Body of pancreas (tissue), 4 donors: Measurements from ENCODE around the gene REPIN1. TPM values are rescaled to one million over a fixed set of nuclear protein-coding genes. Genes with fewer than 3 reads are reported as not detected.

Source experiments
- ATAC-seq: fragments of 150-250 bp; one replicate; pipeline ENCODE4 v1.9.1; 2016
- DNase-seq, 4 donors: peaks; one replicate each; pipeline ENCODE4 v3.0.0-alpha.2; 2019
- H3K27ac ChIP-seq, 4 donors: fragments of 200-600 bp; sonication (generic); 1 replicate in 3 of 4; 2 replicates in 1 of 4; pipeline versions ENCODE4 v1.5.1 to v1.6.1; 2016 to 2019; ENCODE audit warnings: mild to moderate bottlenecking in 1 of 4, mixed read lengths in 1 of 4, moderate library complexity in 1 of 4
- H3K27me3 ChIP-seq, 2 donors: fragments of 200-600 bp; sonication (generic); one replicate each; pipeline ENCODE4 v1.6.0; 2016; ENCODE audit warnings: mild to moderate bottlenecking in 1 of 2
- H3K36me3 ChIP-seq, 2 donors: fragments of 200-600 bp; sonication (generic); replicated peaks in 1 of 2; 2 replicates each; pipeline ENCODE4 v1.5.1; 2016; ENCODE audit warnings: low read depth in 2 of 2; ENCODE audit not compliant: insufficient read depth in 1 of 2
- H3K4me1 ChIP-seq: fragments of 200-600 bp; sonication (generic); one replicate; pipeline ENCODE4 v1.6.0; 2016
- H3K4me3 ChIP-seq, 2 donors: fragments of 200-600 bp; sonication (generic); 1 replicate in 1 of 2; 2 replicates in 1 of 2; pipeline ENCODE4 v1.5.1; 2016 to 2019
- H3K9me3 ChIP-seq, 3 donors: fragments of 200-600 bp; sonication (generic); 1 replicate in 2 of 3; 2 replicates in 1 of 3; pipeline ENCODE4 v1.5.1; 2016
- CTCF ChIP-seq, 7 experiments: fragments of 450-650 bp in 4 of 7; fragments of 200-600 bp in 3 of 7; sonication (generic) in 3 of 7; IDR thresholded peaks; one replicate each; pipeline ENCODE4 v1.5.1; 2016 to 2019; ENCODE audit warnings: antibody characterized with exemption in 7 of 7
- POLR2A ChIP-seq, 3 donors: fragments of 450-650 bp; IDR thresholded peaks; one replicate each; pipeline ENCODE4 v1.6.1; 2016; ENCODE audit warnings: antibody characterized with exemption in 3 of 3, mild to moderate bottlenecking in 2 of 3
- WGBS, 2 donors: methylation state at CpG; one replicate each; pipeline ENCODE4 v1.1.5; 2017; 5-methylcytosine and 5-hydroxymethylcytosine counted together
- intact Hi-C: fragments of 100-400 bp; cut with DNase I; formaldehyde crosslinking; loops from one replicate; pipeline ENCODE4 v1.15.1; 2023
- total RNA-seq, 2 donors: library from RNA; depleted of rRNA; stranded (reverse); fragments of >200 nt; gene quantifications; one replicate each; pipeline ENCODE4 v1.1.0, GENCODE V29; 2016

The REPIN1 gene
- total RNA-seq, 2 donors from 2014 or later, result 77.0 to 117 TPM

GRCh38 chr7:150401861-150402631, 33.4 kb downstream of the REPIN1 start:
- Histone ChIP-seq H3K9me3 (no peaks in the 10 kb centered on the region), H3K27ac (no peak overlapping the region), H3K27me3 (no peaks in the 10 kb centered on the region), H3K4me3 (no peak overlapping the region), H3K4me1 (peaks cover 49% of the 10 kb centered on the region), H3K36me3 (peaks cover 0 to 3% of the 10 kb centered on the region in 2 donors)
- TF ChIP-seq POLR2A (IDR thresholded peaks at IDR 0.05), result no peak
- no peak for TF ChIP-seq CTCF (IDR thresholded peaks at IDR 0.05)
- intact Hi-C loops, result loop anchor here (10.0 kb wide), 1 partner anchor 117 kb away; no protein-coding TSS in a partner anchor
- 89 to 93% methylated on average over 7 of the region's 7 CpGs for WGBS, 2 donors
- DNase-seq, result peak in 1 of 4 donors; percentile 3
- ATAC-seq, result no peak

GRCh38 chr7:150402671-150403321, 34.2 kb downstream of the REPIN1 start:
- H3K36me3 ChIP-seq, result peaks cover 0 to 2% of the 10 kb centered on the region in 2 donors
- peaks cover 57% of the 10 kb centered on the region for H3K4me1 ChIP-seq
- no peak overlapping the region for H3K4me3 ChIP-seq
- H3K27me3 ChIP-seq, result no peaks in the 10 kb centered on the region
- peak overlapping the region in 1 of 4 donors; percentile 7 for H3K27ac ChIP-seq
- WGBS, 2 donors, result 62 to 76% methylated on average over 10 to 13 of the region's 13 CpGs
- DNase-seq (peak; percentile 28 to 69 (median 54)), ATAC-seq (no peak)
- intact Hi-C loops, result loop anchor here (10.0 kb wide), 1 partner anchor 118 kb away; no protein-coding TSS in a partner anchor
- no peaks in the 10 kb centered on the region for H3K9me3 ChIP-seq
- TF ChIP-seq POLR2A (IDR thresholded peaks at IDR 0.05), result peak in 1 of 3 donors; percentile 7
- TF ChIP-seq CTCF (IDR thresholded peaks at IDR 0.05), result no peak

- Histone ChIP-seq H3K9me3 (no peaks in the 10 kb centered on the region), H3K4me3 (no peak overlapping the region), H3K27ac (peak overlapping the region in 1 of 4 donors; percentile 7), H3K4me1 (peaks cover 58% of the 10 kb centered on the region), H3K36me3 (no peaks in the 10 kb centered on the region), H3K27me3 (no peaks in the 10 kb centered on the region)
- TF ChIP-seq CTCF (IDR thresholded peaks at IDR 0.05), result no peak
- no peak for TF ChIP-seq POLR2A (IDR thresholded peaks at IDR 0.05)
- DNase-seq (peak in 1 of 4 donors; percentile 12), ATAC-seq (no peak)
- 78 to 87% methylated on average over 9 to 13 of the region's 13 CpGs for WGBS, 2 donors
- intact Hi-C loops, result loop anchor here (10.0 kb wide), 1 partner anchor 119 kb away; no protein-coding TSS in a partner anchor
Observed at GRCh38 chr7:150403376-150404171, 35.0 kb downstream of the REPIN1 start.

- no peak for TF ChIP-seq POLR2A (IDR thresholded peaks at IDR 0.05)
- peak in 1 of 4 donors; percentile 12 for DNase-seq
- peak overlapping the region; percentile 30 to 36 for H3K4me3 ChIP-seq
- ATAC-seq, result no peak
- intact Hi-C loops, result loop anchor here (10.0 kb wide), 1 partner anchor 119 kb away; no protein-coding TSS in a partner anchor
- H3K27ac ChIP-seq, result peak overlapping the region; percentile 86 to 96 (median 91)
- H3K36me3 ChIP-seq, result no peaks in the 10 kb centered on the region
- H3K4me1 ChIP-seq, result peaks cover 58% of the 10 kb centered on the region
- H3K27me3 ChIP-seq, result no peaks in the 10 kb centered on the region
- H3K9me3 ChIP-seq, result no peaks in the 10 kb centered on the region
- WGBS, 2 donors, result 53 to 65% methylated on average over 16 of the region's 16 CpGs
Observed at GRCh38 chr7:150404172-150404804, 35.7 kb downstream of the REPIN1 start.
